GM12878 (cell line): ENCODE results near the gene MYO18B. TPM values are rescaled to one million over a fixed set of nuclear protein-coding genes. Genes with fewer than 3 reads are reported as not detected.

ENCODE experiments used
- ETV6 ChIP-seq, 2 experiments: fragments of 450-650 bp in 1 of 2; IDR thresholded peaks in 1 of 2; conservative IDR thresholded peaks in 1 of 2; 2 replicates each; pipeline ENCODE4 v1.6.1; 2014; ENCODE audit warnings: antibody characterized with exemption in 1 of 2, borderline replicate concordance in 1 of 2, low read depth in 1 of 2, mild to moderate bottlenecking in 1 of 2, moderate library complexity in 1 of 2
- EZH2 ChIP-seq: IDR thresholded peaks from 2 replicates; pipeline ENCODE4 v1.6.1; 2012; ENCODE audit warnings: low read depth, mild to moderate bottlenecking, control low read depth, inconsistent platforms, low read length, borderline replicate concordance; ENCODE audit not compliant: control insufficient read depth
- FOXM1 ChIP-seq: IDR thresholded peaks from 2 replicates; pipeline ENCODE4 v1.6.1; 2012; ENCODE audit warnings: low read depth, mild to moderate bottlenecking, inconsistent platforms, low read length, moderate library complexity
- GATAD2B ChIP-seq: fragments of 450-650 bp; conservative IDR thresholded peaks from 2 replicates; pipeline ENCODE4 v1.6.1; 2017; ENCODE audit warnings: low read depth, mild to moderate bottlenecking, moderate library complexity
- NFYA ChIP-seq: IDR thresholded peaks from 2 replicates; pipeline ENCODE4 v1.6.1; 2011; ENCODE audit warnings: low read depth, mild to moderate bottlenecking, low read length, improper control_type of control experiment, borderline replicate concordance
- SRF ChIP-seq, 2 experiments: IDR thresholded peaks; 2 replicates each; pipeline ENCODE4 v1.6.1; 2011; ENCODE audit warnings: low read depth in 2 of 2, low read length in 2 of 2, mild to moderate bottlenecking in 1 of 2, moderate library complexity in 1 of 2
- polyA plus RNA-seq, 11 experiments: library from polyadenylated mRNA; depleted of rRNA in 4 of 11; unstranded in 6 of 11; stranded (reverse) in 5 of 11; fragments of >200 nt; fragmentation: Nextera tagmentation in 4 of 11; fragmentation: Illumina TruSeq in 1 of 11; extraction: Ambion mirVana in 4 of 11; extraction: Trizol in 1 of 11; gene quantifications; 1 replicate in 1 of 11; 2 replicates in 10 of 11; pipeline versions ENCODE4 v1.2.1 to v1.2.3, GENCODE V29; 2011 to 2016; ENCODE audit warnings: inconsistent platforms in 2 of 11, missing spikeins in 2 of 11, low read depth in 1 of 11
- total RNA-seq, 4 experiments: library from RNA; depleted of rRNA in 3 of 4; stranded (reverse); fragments of >200 nt in 3 of 4; fragmentation: Illumina TruSeq in 1 of 4; extraction: Trizol in 1 of 4; gene quantifications; 2 replicates each; pipeline versions ENCODE4 v1.2.1 to v1.2.3, GENCODE V29; 2013 to 2021
- TF ChIP-seq, protein P1 (sequence below): IDR thresholded peaks from 2 replicates; pipeline ENCODE4 v1.6.1; 2012; ENCODE audit warnings: improper control_type of control experiment, low read depth, low read length; ENCODE audit not compliant: insufficient replicate concordance

MYO18B gene
- total and polyA plus RNA-seq, 10 of the 15 experiments (the other 5 are each of a cell fraction or from before 2014, with no cell fraction given), result 0.05 to 2.1 (median 0.51) TPM; not detected in 1

DNA sequence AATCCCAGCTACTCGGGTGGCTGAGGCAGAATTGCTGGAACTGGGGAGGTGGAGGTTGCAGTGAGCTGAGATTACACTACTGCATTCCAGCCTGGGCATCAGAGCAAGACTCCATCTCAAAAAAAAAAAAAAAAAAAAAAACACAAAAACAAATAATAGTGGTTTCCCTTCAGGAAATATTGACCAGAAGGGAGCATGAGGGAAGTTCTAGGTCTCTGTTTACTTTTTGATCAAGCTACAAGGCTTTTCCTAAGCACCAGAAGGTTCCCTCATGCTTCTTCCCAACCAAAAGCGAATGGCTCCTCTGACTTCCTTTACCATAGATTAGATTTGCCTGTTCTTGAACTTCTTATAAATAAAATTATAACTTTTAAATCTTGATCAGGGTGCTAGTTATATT lies 18.3 kb downstream of the MYO18B start (continued):
- TF ChIP-seq, protein P1, sequence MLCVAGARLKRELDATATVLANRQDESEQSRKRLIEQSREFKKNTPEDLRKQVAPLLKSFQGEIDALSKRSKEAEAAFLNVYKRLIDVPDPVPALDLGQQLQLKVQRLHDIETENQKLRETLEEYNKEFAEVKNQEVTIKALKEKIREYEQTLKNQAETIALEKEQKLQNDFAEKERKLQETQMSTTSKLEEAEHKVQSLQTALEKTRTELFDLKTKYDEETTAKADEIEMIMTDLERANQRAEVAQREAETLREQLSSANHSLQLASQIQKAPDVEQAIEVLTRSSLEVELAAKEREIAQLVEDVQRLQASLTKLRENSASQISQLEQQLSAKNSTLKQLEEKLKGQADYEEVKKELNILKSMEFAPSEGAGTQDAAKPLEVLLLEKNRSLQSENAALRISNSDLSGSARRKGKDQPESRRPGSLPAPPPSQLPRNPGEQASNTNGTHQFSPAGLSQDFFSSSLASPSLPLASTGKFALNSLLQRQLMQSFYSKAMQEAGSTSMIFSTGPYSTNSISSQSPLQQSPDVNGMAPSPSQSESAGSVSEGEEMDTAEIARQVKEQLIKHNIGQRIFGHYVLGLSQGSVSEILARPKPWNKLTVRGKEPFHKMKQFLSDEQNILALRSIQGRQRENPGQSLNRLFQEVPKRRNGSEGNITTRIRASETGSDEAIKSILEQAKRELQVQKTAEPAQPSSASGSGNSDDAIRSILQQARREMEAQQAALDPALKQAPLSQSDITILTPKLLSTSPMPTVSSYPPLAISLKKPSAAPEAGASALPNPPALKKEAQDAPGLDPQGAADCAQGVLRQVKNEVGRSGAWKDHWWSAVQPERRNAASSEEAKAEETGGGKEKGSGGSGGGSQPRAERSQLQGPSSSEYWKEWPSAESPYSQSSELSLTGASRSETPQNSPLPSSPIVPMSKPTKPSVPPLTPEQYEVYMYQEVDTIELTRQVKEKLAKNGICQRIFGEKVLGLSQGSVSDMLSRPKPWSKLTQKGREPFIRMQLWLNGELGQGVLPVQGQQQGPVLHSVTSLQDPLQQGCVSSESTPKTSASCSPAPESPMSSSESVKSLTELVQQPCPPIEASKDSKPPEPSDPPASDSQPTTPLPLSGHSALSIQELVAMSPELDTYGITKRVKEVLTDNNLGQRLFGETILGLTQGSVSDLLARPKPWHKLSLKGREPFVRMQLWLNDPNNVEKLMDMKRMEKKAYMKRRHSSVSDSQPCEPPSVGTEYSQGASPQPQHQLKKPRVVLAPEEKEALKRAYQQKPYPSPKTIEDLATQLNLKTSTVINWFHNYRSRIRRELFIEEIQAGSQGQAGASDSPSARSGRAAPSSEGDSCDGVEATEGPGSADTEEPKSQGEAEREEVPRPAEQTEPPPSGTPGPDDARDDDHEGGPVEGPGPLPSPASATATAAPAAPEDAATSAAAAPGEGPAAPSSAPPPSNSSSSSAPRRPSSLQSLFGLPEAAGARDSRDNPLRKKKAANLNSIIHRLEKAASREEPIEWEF, result no peak
- TF ChIP-seq SRF (IDR thresholded peaks at IDR 0.05; ENCODE audit: low read depth in 2 of 2, low read length in 2 of 2) (no peak), FOXM1 (no peak), GATAD2B (no peak), EZH2 (no peak), NFYA (no peak), ETV6 (conservative IDR thresholded peaks at IDR 0.05 in 1 of 2, IDR thresholded peaks at IDR 0.05 in 1 of 2; ENCODE audit: borderline replicate concordance in 1 of 2, low read depth in 1 of 2) (no peak)
- TF ChIP-seq, all 136 proteins: peak for 0
